SK-N-SH (cell line): ENCODE results near the gene PITPNM3.

ENCODE experiments used
- REST ChIP-seq: IDR thresholded peaks from 2 replicates; pipeline ENCODE4 v1.6.1; 2012; ENCODE audit warnings: mild to moderate bottlenecking, low read depth, low read length, moderate library complexity
- RXRA ChIP-seq: IDR thresholded peaks from 2 replicates; pipeline ENCODE4 v1.4.0; 2012; ENCODE audit warnings: low read depth, mild to moderate bottlenecking, borderline replicate concordance
- TF ChIP-seq, protein P1 (sequence below): fragments of 200-600 bp; sonication (generic); IDR thresholded peaks from 2 replicates; pipeline ENCODE4 v1.6.1; 2017; ENCODE audit warnings: antibody characterized with exemption, mild to moderate bottlenecking, moderate library complexity
- TF ChIP-seq, protein P2 (sequence below): IDR thresholded peaks from 2 replicates; pipeline ENCODE4 v1.4.0; 2012; ENCODE audit warnings: low read depth

GRCh38 chr17:6496116-6496481, 60.3 kb downstream of the PITPNM3 start:
- TF ChIP-seq RXRA (no peak), REST (no peak)
- TF ChIP-seq, protein P1, sequence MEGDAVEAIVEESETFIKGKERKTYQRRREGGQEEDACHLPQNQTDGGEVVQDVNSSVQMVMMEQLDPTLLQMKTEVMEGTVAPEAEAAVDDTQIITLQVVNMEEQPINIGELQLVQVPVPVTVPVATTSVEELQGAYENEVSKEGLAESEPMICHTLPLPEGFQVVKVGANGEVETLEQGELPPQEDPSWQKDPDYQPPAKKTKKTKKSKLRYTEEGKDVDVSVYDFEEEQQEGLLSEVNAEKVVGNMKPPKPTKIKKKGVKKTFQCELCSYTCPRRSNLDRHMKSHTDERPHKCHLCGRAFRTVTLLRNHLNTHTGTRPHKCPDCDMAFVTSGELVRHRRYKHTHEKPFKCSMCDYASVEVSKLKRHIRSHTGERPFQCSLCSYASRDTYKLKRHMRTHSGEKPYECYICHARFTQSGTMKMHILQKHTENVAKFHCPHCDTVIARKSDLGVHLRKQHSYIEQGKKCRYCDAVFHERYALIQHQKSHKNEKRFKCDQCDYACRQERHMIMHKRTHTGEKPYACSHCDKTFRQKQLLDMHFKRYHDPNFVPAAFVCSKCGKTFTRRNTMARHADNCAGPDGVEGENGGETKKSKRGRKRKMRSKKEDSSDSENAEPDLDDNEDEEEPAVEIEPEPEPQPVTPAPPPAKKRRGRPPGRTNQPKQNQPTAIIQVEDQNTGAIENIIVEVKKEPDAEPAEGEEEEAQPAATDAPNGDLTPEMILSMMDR, result no peak
- TF ChIP-seq, protein P2, sequence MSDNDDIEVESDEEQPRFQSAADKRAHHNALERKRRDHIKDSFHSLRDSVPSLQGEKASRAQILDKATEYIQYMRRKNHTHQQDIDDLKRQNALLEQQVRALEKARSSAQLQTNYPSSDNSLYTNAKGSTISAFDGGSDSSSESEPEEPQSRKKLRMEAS, result no peak
